Measurements from ENCODE around the gene MLH3. TPM values are rescaled to one million over a fixed set of nuclear protein-coding genes. Genes with fewer than 3 reads are reported as not detected.

The MLH3 gene
- 8.8 to 13.8 TPM (median 13.0 TPM) in 3 replicates for polyA plus RNA-seq
- 6.0 TPM for polyA plus RNA-seq (2011; ENCODE audit: low read depth)
- polyA plus RNA-seq (2011; cell fraction: cytosol; rRNA removed), result 4.3 and 10.2 TPM in 2 replicates
- polyA plus RNA-seq (2011; cell fraction: nucleus; rRNA removed), result 24.2 and 25.3 TPM in 2 replicates
- polyA plus RNA-seq (2012; ENCODE audit: low replicate concordance), result 6.8 and 9.0 TPM in 2 replicates
- polyA minus RNA-seq, result 11.0 to 25.6 TPM (median 12.0 TPM) in 3 replicates
- polyA minus RNA-seq (2011; cell fraction: cytosol; rRNA and poly(A)+ RNA removed), result 3.3 TPM
- polyA minus RNA-seq (2011; cell fraction: nucleus; rRNA and poly(A)+ RNA removed), result 12.9 and 23.2 TPM in 2 replicates

GRCh38 chr14:75050852-75051555 lies at the start of gene MLH3:
MLH3 (minus strand) TSS chr14:75051467; CDS start chr14:75049655, 1,812 bp downstream.
- DNase-seq (ENCODE audit: low read depth, low spot score) (no peak), FAIRE-seq (peak; percentile 39)

GRCh38 chr14:75098682-75099081 lies 47.4 kb upstream of the MLH3 start:
- Histone ChIP-seq H3K9me1 (ENCODE audit: control insufficient read depth, extremely low read depth, insufficient read depth, low read length) (no peaks in the 10 kb centered on the region), H3K9me3 (ENCODE audit: control insufficient read depth, low read depth, low read length) (no peaks in the 10 kb centered on the region), H3K36me3 (ENCODE audit: control insufficient read depth in 2 of 2, extremely low read depth in 1 of 2, insufficient read depth in 2 of 2, low read length in 2 of 2) (peaks cover 11 to 14% of the 10 kb centered on the region in 2 experiments), H3K4me1 (ENCODE audit: control insufficient read depth, extremely low read depth, insufficient read depth, low read length) (no peaks in the 10 kb centered on the region), H3K4me2 (ENCODE audit: control insufficient read depth, extremely low read depth, insufficient read depth, low read depth, low read length) (no peak overlapping the region), H2AFZ (ENCODE audit: control insufficient read depth, low read length) (no peak overlapping the region), H3K9ac (ENCODE audit: control insufficient read depth, extremely low read depth, insufficient read depth, low read length) (no peak overlapping the region), H3K79me2 (ENCODE audit: control insufficient read depth, insufficient read depth, low read length) (no peaks in the 10 kb centered on the region), H3K27me3 (ENCODE audit: control insufficient read depth, extremely low read depth, insufficient read depth, low read length) (no peaks in the 10 kb centered on the region), H3K27ac (ENCODE audit: control insufficient read depth, insufficient read depth, low read length) (no peak overlapping the region), H4K20me1 (ENCODE audit: control insufficient read depth, extremely low read depth, insufficient read depth, low read length) (no peaks in the 10 kb centered on the region), H3K4me3 (ENCODE audit: control insufficient read depth in 2 of 3, extremely low read depth in 1 of 3, insufficient read depth in 2 of 3, low read depth in 1 of 3, low read length in 3 of 3) (no peak overlapping the region)
- dilution Hi-C loops (cut with MboI; ENCODE audit: extremely low pct_ligation_motif_present, low sequenced_read_pairs), result no loop called here
- DNase-seq (ENCODE audit: low read depth, low spot score) (no peak), FAIRE-seq (no peak)
- TF ChIP-seq CTCF (optimal IDR thresholded peaks at IDR 0.05 in 1 of 3, IDR thresholded peaks at IDR 0.05 in 1 of 3, conservative IDR thresholded peaks at IDR 0.05 in 1 of 3; ENCODE audit: extremely low read depth in 1 of 3, insufficient read depth in 2 of 3, low read length in 3 of 3), result no peak
- TF ChIP-seq EZH2 (IDR thresholded peaks at IDR 0.05; ENCODE audit: low read length), result no peak

More at GRCh38 chr14:75050852-75051555, at the start of gene MLH3:
- H3K36me3 ChIP-seq (ENCODE audit: control insufficient read depth in 2 of 2, extremely low read depth in 1 of 2, insufficient read depth in 2 of 2, low read length in 2 of 2), result peaks cover 3 to 8% of the 10 kb centered on the region in 2 experiments
- no peaks in the 10 kb centered on the region for H3K27me3 ChIP-seq (ENCODE audit: control insufficient read depth, extremely low read depth, insufficient read depth, low read length)
- H4K20me1 ChIP-seq (ENCODE audit: control insufficient read depth, extremely low read depth, insufficient read depth, low read length), result no peaks in the 10 kb centered on the region
- no peaks in the 10 kb centered on the region for H3K9me1 ChIP-seq (ENCODE audit: control insufficient read depth, extremely low read depth, insufficient read depth, low read length)
- peaks cover 20% of the 10 kb centered on the region for H3K4me1 ChIP-seq (ENCODE audit: control insufficient read depth, extremely low read depth, insufficient read depth, low read length)
- H3K79me2 ChIP-seq (ENCODE audit: control insufficient read depth, insufficient read depth, low read length), result peaks cover 3% of the 10 kb centered on the region
- H3K9me3 ChIP-seq (ENCODE audit: control insufficient read depth, low read depth, low read length), result no peaks in the 10 kb centered on the region
- H3K4me3 ChIP-seq (ENCODE audit: control insufficient read depth in 2 of 3, extremely low read depth in 1 of 3, insufficient read depth in 2 of 3, low read depth in 1 of 3, low read length in 3 of 3), result peak within 1 kb of the TSS; percentile 40 to 66 (median 52)
- TF ChIP-seq CTCF (optimal IDR thresholded peaks at IDR 0.05 in 1 of 3, IDR thresholded peaks at IDR 0.05 in 1 of 3, conservative IDR thresholded peaks at IDR 0.05 in 1 of 3; ENCODE audit: extremely low read depth in 1 of 3, insufficient read depth in 2 of 3, low read length in 3 of 3) (peak in 1 of 3 experiments; percentile 14), EZH2 (IDR thresholded peaks at IDR 0.05; ENCODE audit: low read length) (no peak)
- H3K9ac ChIP-seq (ENCODE audit: control insufficient read depth, extremely low read depth, insufficient read depth, low read length), result peak within 1 kb of the TSS; percentile 66
- dilution Hi-C loops (cut with MboI; ENCODE audit: extremely low pct_ligation_motif_present, low sequenced_read_pairs), result no loop called here
- peak within 1 kb of the TSS; percentile 84 for H3K4me2 ChIP-seq (ENCODE audit: control insufficient read depth, extremely low read depth, insufficient read depth, low read depth, low read length)
- H3K27ac ChIP-seq (ENCODE audit: control insufficient read depth, insufficient read depth, low read length), result peak within 1 kb of the TSS; percentile 40
- peak within 1 kb of the TSS; percentile 34 for H2AFZ ChIP-seq (ENCODE audit: control insufficient read depth, low read length)

Measured in keratinocyte (primary cell).